Inflammatory macrophage treated with lipopolysaccharide for 4 hours (primary cell): Measurements from ENCODE around the gene STARD13.
A peak's percentile ranks its signal among the peaks of the same experiment; 100 is the strongest.

Experiments
- DNase-seq: peaks from one replicate; pipeline ENCODE4 v3.0.0-alpha.2; 2020

STARD13 gene

GRCh38 chr13:33272531-33273124, 12.9 kb downstream of the STARD13 start:
- DNase-seq, result no peak

GRCh38 chr13:33271759-33272158, 13.8 kb downstream of the STARD13 start:
- DNase-seq, result no peak

GRCh38 chr13:33270895-33271538, 14.5 kb downstream of the STARD13 start:
- no peak for DNase-seq

- DNase-seq, result no peak
Observed at GRCh38 chr13:33265607-33266006, 19.9 kb downstream of the STARD13 start.

- no peak for DNase-seq
Observed at GRCh38 chr13:33265133-33265532, 20.4 kb downstream of the STARD13 start.

- no peak for DNase-seq
Observed at GRCh38 chr13:33264620-33264978, 21.0 kb downstream of the STARD13 start.

- no peak for DNase-seq
Observed at GRCh38 chr13:33263976-33264619, 21.5 kb downstream of the STARD13 start.

GRCh38 chr13:33263484-33263883, 22.1 kb downstream of the STARD13 start:
- DNase-seq, result no peak

GRCh38 chr13:33262997-33263396, 22.6 kb downstream of the STARD13 start:
- DNase-seq, result peak; percentile 24

GRCh38 chr13:33262594-33262993, 23.0 kb downstream of the STARD13 start:
- DNase-seq, result no peak

- no peak for DNase-seq
Observed at GRCh38 chr13:33262062-33262487, 23.5 kb downstream of the STARD13 start.

- no peak for DNase-seq
Observed at GRCh38 chr13:33261387-33262061, 24.0 kb downstream of the STARD13 start.

GRCh38 chr13:33260168-33261098, 25.1 kb downstream of the STARD13 start:
- no peak for DNase-seq

- DNase-seq, result no peak
Observed at GRCh38 chr13:33259296-33259695, 26.3 kb downstream of the STARD13 start.

- no peak for DNase-seq
Observed at GRCh38 chr13:33258808-33259193, 26.8 kb downstream of the STARD13 start.

- no peak for DNase-seq
Observed at GRCh38 chr13:33257841-33258807, 27.4 kb downstream of the STARD13 start.

- no peak for DNase-seq
Observed at GRCh38 chr13:33256148-33256840, 29.3 kb downstream of the STARD13 start.

GRCh38 chr13:33252135-33252534, 33.4 kb downstream of the STARD13 start:
- no peak for DNase-seq

- DNase-seq, result peak; percentile 25
Observed at GRCh38 chr13:33251131-33251661, 34.4 kb downstream of the STARD13 start.

- no peak for DNase-seq
Observed at GRCh38 chr13:33250609-33251008, 34.9 kb downstream of the STARD13 start.

- no peak for DNase-seq
Observed at GRCh38 chr13:33249894-33250293, 35.7 kb downstream of the STARD13 start.
